Measurements from ENCODE around the gene RMDN2. TPM values are rescaled to one million over a fixed set of nuclear protein-coding genes. Genes with fewer than 3 reads are reported as not detected.

RMDN2 gene
- total RNA-seq (ENCODE audit: low replicate concordance): 2.9 and 3.8 TPM in 2 replicates

GRCh38 chr2:37925063-37925897, at the start of gene RMDN2:
Gene RMDN2 (plus strand): TSS chr2:37925287. CDS start chr2:37929278, 3,991 bp downstream.

Other genes starting within 250 kb of the RMDN2 start
- 5.1 and 226 TPM in 2 replicates for gene CYP1B1, start 150.9 kb downstream of the RMDN2 start, total RNA-seq (ENCODE audit: low replicate concordance)

Measured in smooth muscle cell of the coronary artery (primary cell).